Glutamatergic neuron (in vitro differentiated cells): ENCODE measurements around the gene SP6. TPM values are rescaled to one million over a fixed set of nuclear protein-coding genes. Genes with fewer than 3 reads are reported as not detected.

Source experiments
- DNase-seq: peaks from one replicate; pipeline ENCODE4 v3.0.0; 2022
- H3K27ac Mint-ChIP-seq: one replicate; pipeline ENCODE4 v1.8.0; 2020; ENCODE audit warnings: mild to moderate bottlenecking, mixed read lengths, inconsistent platforms; ENCODE audit not compliant: unreplicated experiment
- H3K27me3 Mint-ChIP-seq: one replicate; pipeline ENCODE4 v1.8.0; 2020; ENCODE audit warnings: mild to moderate bottlenecking, moderate library complexity, mixed read lengths, inconsistent platforms; ENCODE audit not compliant: unreplicated experiment
- H3K36me3 Mint-ChIP-seq: one replicate; pipeline ENCODE4 v1.8.0; 2020; ENCODE audit warnings: mild to moderate bottlenecking, mixed read lengths, inconsistent platforms; ENCODE audit not compliant: unreplicated experiment
- H3K4me1 Mint-ChIP-seq: one replicate; pipeline ENCODE4 v1.8.0; 2020; ENCODE audit warnings: mild to moderate bottlenecking, low read depth, mixed read lengths, inconsistent platforms; ENCODE audit not compliant: unreplicated experiment
- H3K4me3 Mint-ChIP-seq: one replicate; pipeline ENCODE4 v1.8.0; 2020; ENCODE audit warnings: mild to moderate bottlenecking, mixed read lengths, inconsistent platforms; ENCODE audit not compliant: unreplicated experiment
- H3K9me3 Mint-ChIP-seq: one replicate; pipeline ENCODE4 v1.8.0; 2020; ENCODE audit warnings: mild to moderate bottlenecking, moderate library complexity, mixed read lengths, inconsistent platforms; ENCODE audit not compliant: unreplicated experiment
- total RNA-seq: library from RNA; stranded (reverse); fragmentation: NEBNext Ultra II Directional; extraction: Animal tissue kit (Norgen Biotek cat#: 25700); gene quantifications from one replicate; pipeline ENCODE4 v1.2.1, GENCODE V29; 2021; ENCODE audit not compliant: unreplicated experiment
- TF ChIP-seq, protein P1 (sequence below): fragments of 200-600 bp; sonication (generic); IDR thresholded peaks from one replicate; pipeline ENCODE4 v1.5.0; 2021; ENCODE audit not compliant: partially characterized antibody, unreplicated experiment

Gene SP6
- total RNA-seq, 1 donor from 2014 or later: 1.7 TPM

DNA sequence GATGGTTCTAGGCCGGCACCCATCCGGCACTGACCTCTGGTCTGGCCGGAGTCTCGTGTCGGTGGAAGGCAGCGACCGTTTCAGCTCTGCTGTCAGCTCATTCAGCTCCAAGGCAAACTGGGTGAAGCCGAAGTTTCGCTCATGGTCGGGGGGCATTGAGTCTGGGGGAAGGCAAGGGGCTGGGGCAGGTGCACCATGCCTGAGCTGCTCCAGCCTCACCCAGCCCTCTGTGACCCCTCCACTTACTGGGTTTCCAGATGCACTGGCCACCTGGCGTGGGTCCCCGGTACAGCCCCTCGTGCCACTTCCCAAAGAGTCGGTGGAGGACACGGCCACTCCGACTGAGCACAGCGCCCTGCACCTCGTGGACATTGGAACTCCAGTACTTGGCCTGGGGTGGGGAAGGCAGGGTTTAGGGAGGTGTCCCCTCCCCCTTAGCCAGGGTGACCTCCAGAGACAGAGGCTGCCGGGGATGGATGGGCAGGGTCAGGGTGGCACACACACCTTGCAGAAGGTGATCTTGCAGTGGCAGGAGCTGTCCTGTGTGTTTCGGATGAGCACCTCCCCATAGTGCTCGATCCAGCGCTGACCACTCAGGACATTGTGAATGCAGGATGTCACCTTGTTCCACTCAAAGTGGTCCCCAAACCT is 42.0 kb downstream of the SP6 start:
- no peak for DNase-seq
- Mint-ChIP-seq H3K27me3 (peaks cover 11% of the 10 kb centered on the region), H3K27ac (no peak overlapping the region), H3K4me1 (no peaks in the 10 kb centered on the region), H3K4me3 (no peak overlapping the region), H3K36me3 (peaks cover 6% of the 10 kb centered on the region), H3K9me3 (peaks cover 2% of the 10 kb centered on the region)
- TF ChIP-seq, protein P1, sequence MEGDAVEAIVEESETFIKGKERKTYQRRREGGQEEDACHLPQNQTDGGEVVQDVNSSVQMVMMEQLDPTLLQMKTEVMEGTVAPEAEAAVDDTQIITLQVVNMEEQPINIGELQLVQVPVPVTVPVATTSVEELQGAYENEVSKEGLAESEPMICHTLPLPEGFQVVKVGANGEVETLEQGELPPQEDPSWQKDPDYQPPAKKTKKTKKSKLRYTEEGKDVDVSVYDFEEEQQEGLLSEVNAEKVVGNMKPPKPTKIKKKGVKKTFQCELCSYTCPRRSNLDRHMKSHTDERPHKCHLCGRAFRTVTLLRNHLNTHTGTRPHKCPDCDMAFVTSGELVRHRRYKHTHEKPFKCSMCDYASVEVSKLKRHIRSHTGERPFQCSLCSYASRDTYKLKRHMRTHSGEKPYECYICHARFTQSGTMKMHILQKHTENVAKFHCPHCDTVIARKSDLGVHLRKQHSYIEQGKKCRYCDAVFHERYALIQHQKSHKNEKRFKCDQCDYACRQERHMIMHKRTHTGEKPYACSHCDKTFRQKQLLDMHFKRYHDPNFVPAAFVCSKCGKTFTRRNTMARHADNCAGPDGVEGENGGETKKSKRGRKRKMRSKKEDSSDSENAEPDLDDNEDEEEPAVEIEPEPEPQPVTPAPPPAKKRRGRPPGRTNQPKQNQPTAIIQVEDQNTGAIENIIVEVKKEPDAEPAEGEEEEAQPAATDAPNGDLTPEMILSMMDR: no peak

DNA sequence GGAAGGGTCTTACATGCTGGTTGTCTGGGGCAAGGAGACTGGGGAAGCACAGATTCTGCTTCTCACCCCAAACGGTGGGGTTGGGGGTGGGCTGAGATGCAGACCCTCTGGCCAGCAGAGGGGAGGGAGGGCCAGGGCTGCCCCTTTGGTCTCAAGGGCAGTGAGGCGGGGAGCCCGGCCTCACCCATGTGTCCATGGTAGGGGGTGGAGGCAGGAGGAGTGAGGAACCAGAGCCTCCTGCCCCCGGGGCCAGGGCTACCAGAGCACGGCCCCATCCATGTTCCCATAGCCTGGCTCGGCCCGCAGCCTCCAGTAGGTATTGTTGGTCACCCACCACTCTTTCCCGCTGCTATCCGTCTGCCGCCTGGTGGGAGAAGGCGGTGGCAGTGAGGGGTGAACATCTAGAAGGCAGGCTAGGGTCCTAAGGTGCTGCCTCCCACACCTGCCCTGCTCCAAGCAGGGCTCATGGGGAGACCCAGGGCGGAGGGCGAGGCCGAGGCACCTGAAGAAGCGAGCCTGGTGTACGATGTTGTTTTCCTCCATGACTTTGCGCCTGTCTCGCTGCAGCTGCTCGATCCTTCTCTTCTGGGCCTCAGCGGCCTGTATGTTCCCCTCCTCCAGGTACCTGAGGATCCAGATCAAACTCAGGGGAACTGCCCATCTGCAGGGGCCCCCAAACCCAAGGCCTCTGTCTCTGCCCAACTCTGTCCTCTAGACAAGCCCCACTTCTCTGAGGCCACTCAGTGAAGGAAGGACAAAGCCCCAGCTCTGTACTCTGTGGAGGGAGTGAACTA is 42.7 kb downstream of the SP6 start:
- peaks cover 6% of the 10 kb centered on the region for H3K36me3 Mint-ChIP-seq
- no peak for DNase-seq

DNA sequence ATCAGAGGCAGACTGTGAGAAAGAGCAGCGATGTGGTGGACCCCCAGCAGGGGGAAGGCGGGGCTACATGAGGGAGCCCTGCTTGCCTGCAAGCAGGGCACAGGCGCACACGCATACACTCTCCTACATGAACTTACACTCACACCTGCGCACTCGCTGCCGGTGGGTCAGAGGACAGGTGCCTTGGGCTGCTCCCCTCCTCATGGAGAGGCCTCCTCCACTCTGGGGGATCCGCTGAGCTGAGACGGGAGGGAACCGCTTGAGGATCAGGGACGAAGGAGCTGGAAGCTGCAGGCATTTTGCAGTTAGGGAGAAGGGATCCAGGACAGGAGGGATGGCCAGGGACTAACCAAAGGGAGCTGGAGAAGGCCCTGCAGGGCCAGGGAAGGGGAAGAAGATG is 43.5 kb downstream of the SP6 start:
- no peak for DNase-seq
- Mint-ChIP-seq H3K4me3 (no peak overlapping the region), H3K4me1 (no peaks in the 10 kb centered on the region), H3K36me3 (peaks cover 6% of the 10 kb centered on the region), H3K9me3 (peaks cover 2% of the 10 kb centered on the region), H3K27me3 (peaks cover 14% of the 10 kb centered on the region), H3K27ac (no peak overlapping the region)
- TF ChIP-seq, protein P1: no peak

More for the DNA sequence above, 42.7 kb downstream of the SP6 start:
- H3K27me3 Mint-ChIP-seq: peaks cover 12% of the 10 kb centered on the region
- no peaks in the 10 kb centered on the region for H3K4me1 Mint-ChIP-seq
- H3K4me3 Mint-ChIP-seq: no peak overlapping the region
- TF ChIP-seq, protein P1: no peak
- H3K9me3 Mint-ChIP-seq: peaks cover 2% of the 10 kb centered on the region
- no peak overlapping the region for H3K27ac Mint-ChIP-seq

DNA sequence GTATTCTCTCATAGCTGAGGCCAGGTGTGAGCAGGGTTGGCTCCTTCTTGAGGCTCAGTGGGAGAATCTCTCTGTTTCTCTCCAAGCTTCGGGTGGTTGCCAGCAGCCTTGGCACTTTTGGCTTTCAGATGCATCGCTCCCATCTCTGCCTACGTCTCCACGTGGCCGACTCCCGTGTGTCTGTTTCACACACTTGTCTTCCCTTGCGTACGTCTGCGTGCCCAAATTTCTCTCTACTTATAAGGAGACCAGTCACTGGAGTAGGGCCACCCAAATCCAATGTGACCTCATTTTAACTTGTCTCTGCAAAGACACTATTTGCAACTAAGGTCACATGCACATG is 44.1 kb downstream of the SP6 start:
- peaks cover 5% of the 10 kb centered on the region for H3K36me3 Mint-ChIP-seq
- H3K4me3 Mint-ChIP-seq: no peak overlapping the region
- no peak for DNase-seq
- peaks cover 13% of the 10 kb centered on the region for H3K27me3 Mint-ChIP-seq
- H3K9me3 Mint-ChIP-seq: peaks cover 2% of the 10 kb centered on the region
- TF ChIP-seq, protein P1: no peak
- H3K4me1 Mint-ChIP-seq: no peaks in the 10 kb centered on the region
- H3K27ac Mint-ChIP-seq: no peak overlapping the region
